ENCODE data around the gene ADCYAP1R1.

The ADCYAP1R1 gene

DNA sequence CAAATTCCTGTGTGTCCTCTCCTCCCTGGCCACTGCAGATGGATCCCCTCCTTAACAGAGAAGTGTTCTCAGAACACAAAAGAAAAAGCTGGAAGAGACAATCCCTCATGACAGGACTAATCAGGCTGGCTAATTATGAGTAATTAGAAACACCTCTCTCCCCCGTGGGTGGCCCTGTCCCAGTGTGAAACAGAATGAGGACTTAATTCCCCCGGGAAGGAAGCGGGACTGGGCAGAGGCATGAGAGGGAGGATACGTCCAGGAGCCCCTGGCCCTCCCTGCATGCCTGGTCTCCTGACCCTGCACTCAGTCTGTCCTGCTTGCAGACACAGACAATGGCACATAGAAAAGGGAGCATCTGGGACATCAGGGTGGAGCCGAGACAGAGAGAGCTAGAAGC is 7.6 kb upstream of the ADCYAP1R1 start:
- no peak for DNase-seq

DNA sequence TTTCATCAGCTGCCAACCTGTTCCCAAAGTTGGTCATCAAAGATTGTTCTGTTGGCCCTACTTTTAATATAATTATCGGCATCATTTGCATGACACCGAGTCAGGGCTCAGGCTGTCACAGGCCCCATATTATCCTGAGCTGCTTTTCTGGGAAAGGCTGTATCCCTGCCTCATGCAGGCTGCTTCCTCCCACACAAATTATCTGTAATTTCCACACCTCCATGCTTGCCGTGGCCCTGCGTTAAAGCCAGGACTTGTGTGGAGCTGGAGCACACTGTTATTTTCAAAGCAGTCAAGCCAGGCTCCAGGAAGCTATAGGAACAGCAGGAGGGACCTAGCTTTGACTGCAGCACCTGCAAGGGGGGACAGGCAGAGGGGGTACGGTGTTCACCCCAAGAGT is 5.4 kb upstream of the ADCYAP1R1 start:
- no peak for DNase-seq

DNA sequence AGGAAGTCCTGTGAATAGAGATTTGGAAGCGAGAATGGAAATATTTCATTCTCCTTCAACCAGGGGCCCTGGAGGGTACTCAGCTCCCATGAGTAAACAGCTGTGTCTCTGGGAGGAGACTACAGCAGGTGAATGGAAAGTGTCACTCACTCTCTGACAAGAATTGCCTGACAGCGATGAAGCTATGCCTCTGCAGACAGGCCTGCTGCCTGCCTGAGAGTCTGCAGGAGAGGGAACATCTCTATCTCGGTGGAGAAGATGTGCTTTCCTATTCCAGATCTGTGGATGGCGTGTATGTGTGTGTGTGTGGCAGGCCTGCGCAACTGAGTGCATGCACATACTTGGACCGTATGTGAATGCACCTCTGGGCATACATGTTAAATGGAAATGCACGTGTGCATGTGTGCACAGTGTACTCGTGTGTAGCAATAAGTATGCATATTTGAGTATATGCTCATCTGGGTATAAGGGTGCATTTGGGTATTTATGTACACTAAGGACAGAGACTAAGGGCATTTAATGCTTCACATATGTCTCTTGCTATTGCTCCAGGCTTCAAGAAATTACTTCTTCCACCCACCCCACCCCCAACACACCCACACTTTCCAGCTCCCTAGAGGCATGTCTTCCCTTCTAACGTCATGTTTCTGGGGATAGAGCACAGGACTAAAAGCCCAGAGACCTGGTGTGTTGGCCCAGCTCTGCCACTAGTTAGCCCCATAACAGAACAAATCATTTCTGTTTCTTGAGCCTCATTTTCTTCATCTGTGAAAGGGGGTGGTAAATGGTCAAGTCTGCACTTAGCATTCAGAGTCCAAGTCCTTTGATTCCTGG is 4.6 kb upstream of the ADCYAP1R1 start:
- no peak for DNase-seq

DNA sequence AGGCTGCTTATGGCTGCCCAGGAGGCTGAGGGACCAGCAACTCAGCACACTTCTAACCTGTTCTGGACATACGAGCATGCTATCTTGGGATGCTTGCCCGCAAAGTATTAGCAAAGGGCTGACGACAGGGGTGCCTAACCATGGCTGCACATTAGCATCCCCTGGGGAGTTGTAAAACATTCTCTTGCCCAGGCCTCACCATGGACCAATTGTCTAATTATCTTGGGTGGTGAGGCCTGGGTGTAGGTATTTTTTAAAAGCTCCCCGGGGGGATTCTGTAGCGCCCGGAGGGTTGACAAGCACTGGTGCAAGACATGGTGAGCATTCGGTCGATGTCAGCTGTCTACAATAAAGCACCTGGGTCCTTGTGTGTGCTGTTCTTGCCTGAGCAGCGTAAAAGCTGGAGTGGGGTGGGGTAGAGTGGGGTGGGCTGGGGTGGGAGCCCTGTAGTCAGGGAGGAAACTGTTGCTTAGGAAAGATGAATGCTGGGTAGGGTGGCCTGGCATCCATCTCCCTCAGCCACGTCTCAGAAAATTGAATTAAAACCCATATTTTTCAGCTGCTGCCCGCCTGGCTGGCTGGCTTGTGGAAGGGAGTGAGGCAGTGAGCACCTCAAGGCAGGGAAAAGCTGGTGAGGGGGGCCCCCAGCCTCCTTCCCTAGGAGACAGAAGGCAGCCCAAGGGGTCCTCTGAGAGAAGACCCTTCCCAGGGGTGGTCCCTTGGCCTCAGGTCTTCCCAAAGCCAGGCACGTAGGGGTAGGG is 2.9 kb upstream of the ADCYAP1R1 start:
- no peak for DNase-seq

DNA sequence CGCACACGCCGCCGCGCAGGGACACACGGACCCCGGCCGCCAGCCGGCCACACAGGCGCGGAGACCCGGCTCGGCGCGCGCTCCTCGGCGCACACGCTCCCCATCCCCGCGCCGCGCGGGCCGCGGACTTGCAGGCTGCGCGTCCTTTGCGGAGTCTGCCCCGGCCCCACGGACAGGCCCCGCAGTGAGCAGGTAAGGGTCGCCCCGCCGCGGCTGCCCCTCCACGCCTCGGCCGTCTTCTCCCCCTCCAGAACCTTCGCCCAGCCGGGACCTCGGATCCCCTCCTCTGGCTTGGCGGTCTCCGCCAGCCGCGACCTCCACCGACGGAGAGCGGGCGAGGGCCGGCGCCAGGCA is 356 bp downstream of the ADCYAP1R1 start:
- no peak for DNase-seq

DNA sequence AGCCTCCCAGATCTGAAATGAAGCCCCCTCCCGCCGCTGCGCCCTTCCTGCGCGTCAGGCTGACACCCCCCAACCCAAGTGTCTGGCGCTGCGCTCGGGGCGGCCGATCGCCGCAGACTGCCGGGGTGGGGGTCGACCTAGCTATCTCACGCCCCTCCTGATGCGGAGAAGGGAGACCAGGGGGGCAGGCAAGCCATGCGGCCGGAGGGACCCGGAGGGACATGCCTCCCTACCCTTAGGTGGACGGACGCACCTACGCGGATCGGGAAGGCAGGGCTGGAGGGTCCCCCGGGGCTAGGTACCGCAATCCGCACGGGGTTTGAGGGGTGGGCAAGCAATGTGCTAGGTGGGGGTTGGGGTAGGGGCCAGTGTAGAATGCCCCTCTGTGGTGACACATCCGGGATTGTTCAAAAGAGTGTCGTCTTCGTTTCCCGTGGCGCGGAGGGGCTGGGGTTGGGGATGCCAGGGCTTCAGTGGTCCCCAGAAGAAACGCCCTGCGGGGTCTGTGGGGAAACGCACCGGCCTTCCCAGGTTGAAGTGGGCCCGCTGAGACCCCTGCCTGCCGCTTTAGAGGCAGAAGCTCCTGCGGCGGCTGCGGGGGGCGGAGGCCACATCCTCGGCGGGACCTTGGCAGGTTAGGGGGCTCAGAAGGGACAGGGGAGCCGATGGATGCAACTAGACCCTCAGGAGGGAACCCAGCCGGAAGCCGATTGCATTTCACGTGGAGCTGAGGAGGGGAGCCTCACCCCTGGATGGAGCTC is 913 bp downstream of the ADCYAP1R1 start:
- DNase-seq, result no peak

DNA sequence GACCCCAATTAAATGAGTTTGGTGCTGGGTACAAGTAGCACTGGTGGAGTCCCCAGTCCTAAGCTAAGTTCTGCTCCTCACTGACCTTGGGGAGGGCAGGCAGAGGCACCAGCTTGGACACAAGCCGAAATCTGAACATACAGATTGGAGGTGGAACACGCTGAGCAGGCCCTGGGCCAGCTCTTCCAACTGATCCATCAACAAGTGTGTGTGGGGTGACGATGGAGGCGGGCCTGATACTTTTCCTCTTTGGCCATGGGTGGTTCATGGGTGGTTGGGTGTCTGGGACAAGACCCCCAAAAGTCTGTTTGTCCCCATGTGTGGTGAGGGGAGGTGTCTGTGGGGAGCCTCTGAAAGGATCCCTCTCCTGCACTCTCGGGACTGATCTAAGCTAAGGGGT is 1.9 kb downstream of the ADCYAP1R1 start:
- no peak for DNase-seq

DNA sequence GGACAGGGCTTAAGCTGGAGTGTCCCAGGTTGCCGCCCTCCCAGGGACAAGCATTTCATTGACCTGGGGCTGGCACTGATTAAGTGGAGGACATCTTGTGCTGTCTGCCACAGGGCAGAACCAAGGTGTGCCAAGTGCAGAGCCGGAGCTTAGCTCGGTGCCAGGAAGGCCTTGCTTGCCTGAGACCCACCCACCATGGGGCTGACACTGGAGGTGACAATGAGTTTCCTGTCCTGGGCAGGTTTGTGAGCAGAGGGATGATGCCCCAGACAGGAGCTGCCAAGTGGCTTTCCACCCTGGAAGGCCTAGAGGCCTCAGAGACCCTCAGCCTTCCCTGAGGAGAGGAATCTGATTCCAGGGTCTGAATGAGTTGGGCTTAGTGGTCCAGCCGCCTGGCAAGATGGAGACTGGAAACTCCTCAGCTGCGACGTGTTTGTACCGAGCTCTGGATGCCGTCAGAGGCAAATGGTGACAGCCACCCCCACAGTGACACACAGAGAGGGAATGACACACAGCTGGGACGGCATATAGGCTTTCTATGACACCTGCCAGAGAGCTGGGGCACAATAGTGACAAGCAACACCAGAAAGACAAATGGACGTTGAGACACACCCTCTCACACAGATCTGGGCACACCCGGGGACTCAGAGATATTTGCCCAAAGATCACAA is 2.6 kb downstream of the ADCYAP1R1 start:
- no peak for DNase-seq

DNA sequence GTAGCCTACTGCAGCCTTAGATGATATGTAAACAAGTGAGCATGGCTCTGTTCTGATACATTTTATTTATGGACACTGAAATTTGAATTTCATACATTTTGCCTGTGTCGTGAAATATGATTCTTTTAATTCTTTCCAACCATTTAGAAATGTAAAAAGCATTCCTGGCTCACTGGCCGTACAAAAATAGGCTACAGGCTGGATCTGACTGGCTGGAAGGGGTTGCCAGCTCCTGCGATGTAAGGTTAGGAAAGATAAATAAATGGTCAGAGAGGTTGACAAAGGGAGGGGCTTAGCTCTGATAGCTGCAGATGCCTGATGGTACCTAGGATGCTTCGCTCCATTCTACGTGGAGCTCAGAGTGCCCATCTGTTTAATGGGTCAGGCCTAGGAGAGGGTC is 3.4 kb downstream of the ADCYAP1R1 start:
- no peak for DNase-seq

DNA sequence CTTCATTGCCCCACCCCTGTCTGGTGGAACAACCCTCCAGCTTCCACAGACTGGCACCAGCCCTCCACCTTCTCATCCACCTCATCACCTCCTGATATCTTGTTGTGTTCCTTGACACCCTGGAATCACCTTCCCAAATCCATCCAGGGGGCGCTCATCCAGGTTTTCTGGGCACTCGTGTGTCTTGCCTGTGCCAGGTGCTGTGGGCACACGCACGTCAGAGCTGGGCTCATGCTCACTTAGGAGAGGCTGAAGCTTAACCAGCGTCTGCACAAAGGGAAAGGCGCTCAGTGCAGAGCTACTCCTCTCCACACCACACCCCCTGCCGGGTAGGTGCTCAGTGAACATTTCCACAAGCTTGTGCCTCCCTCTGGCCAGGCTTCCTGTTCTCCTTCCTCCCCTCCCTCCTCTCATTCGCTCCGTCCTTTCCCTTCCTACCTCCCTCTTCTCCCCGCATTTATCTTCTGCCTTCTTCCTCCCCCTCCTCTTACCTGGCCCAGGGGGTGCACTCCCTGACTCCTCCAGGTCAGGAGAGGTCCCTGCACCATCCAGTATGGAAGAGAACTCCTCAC is 4.8 kb downstream of the ADCYAP1R1 start:
- DNase-seq, result no peak

DNA sequence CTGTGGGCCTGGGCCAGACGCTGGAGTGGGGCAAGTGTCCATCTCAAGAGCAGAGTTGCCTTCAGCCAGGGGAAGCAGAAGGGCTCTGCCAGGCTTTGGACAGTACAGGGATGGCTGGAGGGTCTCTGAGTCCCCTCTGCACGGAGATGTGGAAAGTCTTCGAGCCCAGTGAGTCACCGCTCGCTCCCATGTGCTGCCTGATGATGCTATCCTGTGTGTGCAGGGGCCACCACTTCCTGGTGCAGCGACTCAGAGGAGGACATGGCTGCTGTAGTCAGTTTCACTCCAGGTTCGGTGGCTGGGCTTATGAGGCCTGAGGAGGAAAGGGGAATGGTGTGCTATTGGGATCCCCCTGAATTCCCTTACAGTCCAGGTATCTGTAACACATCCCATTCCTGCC is 6.0 kb downstream of the ADCYAP1R1 start:
- no peak for DNase-seq

DNA sequence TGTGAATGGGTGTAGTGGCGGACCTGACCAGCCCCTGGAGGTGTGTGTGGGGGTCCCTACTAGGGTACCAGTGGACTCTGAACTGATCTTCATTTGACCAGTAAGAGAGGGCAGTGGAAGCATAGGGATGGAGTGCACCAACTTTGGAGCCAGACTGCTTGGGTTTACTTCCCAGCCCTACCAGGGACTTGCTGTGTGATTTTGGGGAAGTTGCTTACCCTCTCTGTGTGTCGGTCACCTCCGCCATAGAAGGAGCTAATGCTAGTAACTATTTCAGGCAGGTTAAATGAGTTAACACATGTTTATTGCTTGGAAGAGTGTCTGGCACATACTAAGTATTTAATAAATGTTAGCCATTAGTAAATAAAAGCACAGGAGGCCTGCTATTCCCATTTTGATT is 6.6 kb downstream of the ADCYAP1R1 start:
- DNase-seq, result no peak

DNA sequence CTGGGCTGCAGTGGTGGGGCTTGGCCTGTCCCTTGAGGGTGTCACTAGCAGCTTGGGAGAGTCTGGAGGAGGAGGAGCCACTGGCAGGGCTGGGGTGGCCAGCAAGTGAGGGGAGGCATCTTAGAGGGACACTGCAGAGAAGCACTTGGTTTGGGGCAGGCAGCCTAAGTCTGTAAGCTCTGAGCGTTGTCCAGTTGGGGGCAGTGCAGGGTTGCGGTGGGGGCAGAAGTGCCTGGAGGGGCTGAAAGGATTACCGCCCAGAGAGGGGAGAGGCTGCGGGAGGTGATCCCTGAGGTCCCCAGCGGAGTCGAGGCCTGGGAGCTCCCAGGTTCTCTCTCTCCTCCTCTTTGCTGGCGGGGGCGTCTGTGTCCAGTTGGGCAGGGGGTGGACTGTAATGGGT is 7.4 kb downstream of the ADCYAP1R1 start:
- DNase-seq, result no peak

DNA sequence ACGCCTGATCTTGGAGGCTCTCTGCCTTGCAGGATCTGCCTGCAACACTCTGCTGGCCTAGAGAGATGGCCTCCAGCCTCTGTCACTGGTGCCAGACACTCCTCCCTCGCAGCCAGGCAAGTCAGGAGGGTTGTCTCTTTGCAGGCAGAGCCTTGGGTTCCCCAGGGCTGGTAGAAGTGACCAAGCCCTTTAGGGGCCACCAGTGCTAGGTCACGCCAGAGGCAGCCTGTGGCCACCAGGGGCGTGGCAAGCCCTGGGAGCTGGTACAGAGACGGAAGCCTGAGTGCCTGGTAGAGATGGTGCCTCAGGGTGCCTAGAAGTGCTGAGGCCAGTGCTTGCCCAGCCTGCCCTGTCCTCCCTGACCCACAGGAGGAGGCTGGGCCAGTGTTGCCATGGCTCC is 9.1 kb downstream of the ADCYAP1R1 start:
- no peak for DNase-seq

DNA sequence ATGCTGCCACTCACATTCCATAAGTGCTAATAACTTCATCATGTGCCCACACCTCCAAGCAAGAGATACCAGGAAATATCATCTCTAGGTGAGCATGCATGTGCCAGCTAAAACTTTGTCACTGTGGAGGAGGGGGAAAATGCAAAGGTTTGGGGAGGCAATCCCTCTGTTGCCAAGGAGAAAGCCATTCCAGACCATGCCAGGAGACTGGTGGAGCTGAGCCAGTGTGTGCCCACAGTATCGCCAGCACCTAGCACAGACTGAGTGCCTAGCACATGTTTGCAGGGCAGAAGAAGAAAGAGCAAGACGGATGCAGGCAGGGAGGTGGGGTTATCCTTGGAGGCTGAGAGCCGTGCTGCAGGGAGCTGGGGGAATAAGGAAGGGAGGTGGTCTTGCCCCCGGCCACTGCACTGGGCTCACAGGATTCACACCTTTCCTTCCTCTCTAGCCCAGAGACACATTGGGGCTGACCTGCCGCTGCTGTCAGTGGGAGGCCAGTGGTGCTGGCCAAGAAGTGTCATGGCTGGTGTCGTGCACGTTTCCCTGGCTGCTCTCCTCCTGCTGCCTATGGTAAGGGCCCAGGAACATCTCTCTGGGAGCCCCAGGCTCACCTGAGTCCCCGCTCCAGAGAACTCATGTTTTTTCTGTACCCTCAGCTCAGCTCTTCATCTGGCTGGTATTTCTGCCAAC is 10.8 kb downstream of the ADCYAP1R1 start:
- DNase-seq, result no peak

DNA sequence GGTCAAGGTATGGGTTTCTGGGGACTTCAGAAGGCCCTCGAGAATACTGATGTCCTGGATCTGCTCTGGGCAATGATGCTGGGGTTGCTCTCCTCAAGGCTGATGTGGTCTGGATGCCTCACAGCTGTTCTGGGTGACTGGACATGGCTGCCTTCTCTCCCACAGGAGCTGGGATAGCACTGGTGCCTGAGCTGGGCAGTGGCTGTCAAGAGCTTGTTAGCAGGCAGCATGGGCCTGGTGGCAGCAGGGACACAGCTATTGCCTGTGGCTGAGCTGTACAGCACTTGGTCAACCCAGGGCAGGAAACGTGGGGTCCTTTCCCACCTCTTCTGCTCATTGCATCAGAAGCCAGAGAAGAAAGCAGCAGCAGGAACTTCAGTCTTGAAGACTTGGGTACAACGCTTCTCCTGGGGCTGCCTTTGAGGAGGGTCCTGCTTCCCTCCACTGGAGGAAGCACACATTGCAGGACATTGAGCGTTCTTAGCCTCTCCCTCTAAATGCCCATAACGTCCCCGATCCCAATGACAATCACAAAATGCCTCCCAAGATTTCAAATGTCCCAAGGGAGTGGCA is 13.0 kb downstream of the ADCYAP1R1 start:
- no peak for DNase-seq

DNA sequence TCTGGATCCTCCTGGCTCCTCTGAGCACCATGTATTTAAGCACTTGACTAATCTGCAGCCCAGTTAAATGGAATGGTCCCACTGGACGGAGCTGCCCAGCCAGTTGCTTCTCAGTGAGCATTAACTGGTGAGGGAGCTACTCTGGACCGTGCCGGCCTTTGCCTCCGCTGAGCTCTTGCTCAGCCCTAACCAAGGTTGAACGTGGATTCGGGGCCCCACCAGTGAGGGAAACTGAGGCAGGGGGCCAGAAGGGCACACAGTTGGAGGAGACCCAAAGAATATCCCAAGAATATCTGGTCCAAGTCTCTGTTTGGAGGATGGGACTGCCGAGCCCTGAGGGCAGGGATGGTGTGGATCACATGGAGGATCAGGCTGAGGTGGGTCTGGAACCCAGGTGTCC is 13.7 kb downstream of the ADCYAP1R1 start:
- no peak for DNase-seq

DNA sequence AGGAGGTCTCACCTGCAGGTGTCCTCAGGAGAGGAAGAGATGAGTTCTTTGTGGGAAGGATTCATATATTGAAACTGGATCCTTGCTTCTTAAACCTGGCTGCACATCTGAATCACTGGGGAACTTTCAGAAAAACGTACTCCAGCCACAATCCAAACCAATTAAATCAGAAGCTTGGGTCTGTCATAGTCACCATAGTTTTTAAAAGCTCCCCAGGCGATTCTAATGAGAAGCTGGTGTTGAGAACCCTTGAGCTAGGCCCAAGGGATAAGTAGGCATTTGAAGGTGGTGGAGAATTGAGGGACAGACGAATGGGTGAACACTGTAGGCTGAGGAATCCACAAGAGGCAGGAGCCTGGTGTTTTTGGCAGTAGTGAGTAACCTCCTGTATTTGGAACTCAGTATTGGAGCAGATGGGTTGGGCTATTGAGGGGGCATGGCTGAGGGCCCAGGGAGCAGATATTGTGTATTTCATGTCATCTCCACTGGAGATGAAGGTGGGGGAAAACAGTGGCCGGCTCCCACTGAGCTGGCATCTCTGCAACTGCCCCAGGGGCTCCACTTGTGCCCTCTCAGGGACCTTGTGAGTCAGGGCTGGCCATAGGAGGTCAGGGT is 14.5 kb downstream of the ADCYAP1R1 start:
- no peak for DNase-seq

DNA sequence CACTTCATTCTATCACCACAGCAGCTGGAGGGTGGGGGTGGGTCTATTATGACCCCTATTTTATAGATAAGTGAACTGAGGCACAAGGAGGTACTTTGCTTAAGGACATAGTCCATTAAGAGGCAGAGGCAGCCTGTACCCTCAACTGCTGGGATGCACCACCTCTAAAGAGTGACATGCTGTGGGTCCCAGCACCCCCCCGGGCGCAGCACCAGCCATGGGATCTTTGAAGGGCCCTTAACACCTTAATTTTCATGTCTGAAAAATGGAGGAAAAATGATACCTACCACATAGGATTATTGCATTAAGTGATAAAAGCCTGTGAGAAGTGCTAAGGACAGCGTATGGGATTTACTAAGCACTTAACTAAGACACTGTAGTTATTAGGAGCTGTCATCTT is 15.4 kb downstream of the ADCYAP1R1 start:
- DNase-seq, result no peak

DNA sequence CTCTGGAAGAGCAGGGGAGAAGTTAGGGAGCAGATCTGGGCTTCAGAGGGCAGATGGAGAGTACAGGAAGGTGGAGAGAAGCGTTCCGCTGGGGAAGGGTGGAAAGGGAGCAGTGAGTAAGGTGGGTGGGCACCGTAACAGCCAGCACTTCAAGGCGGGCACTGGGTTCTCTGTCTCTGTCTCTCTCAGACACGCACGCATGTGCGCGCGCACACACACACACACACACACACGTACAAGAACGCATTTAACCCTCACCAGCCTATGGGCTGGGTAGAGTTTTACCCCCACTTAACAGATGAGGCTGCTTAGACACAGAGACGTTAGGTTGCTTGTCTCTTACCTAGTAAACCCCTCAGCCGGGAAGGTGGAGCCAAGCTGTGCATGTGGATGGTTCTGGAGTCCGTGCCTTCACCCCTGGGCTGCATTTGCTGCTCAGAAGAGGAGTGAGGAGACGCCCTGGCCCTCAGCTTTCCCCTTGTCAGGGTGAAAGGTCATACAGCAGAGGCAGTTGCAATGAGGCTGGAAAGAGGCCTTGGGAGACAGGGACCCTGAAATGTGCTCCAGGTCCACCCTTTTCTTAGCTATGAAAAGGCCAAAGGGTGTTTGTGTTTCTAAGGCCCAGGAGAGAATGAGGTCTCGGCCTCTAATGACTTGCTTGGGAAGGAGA is 16.0 kb downstream of the ADCYAP1R1 start:
- no peak for DNase-seq

Data from activated CD4-positive, alpha-beta T cell treated with anti-CD3 and anti-CD28 coated beads for 4 hours (primary cell).